ENCODE results near the gene DTD1.

GRCh38 chr20:18571578-18571977 lies 16.3 kb upstream of the DTD1 start:
- TF ChIP-seq EZH2 (IDR thresholded peaks at IDR 0.05; ENCODE audit: borderline replicate concordance, low read length): no peak
- TF ChIP-seq CTCF (IDR thresholded peaks at IDR 0.05; ENCODE audit: low read length): no peak
